ENCODE measurements around the gene HPD.
A peak's percentile ranks its signal among the peaks of the same experiment; 100 is the strongest.

HPD gene

GRCh38 chr12:121810234-121810817 is 48.3 kb downstream of the HPD start:
- no peak for DNase-seq

- DNase-seq = no peak
Measured at GRCh38 chr12:121809712-121810116, 48.9 kb downstream of the HPD start.

- DNase-seq = no peak
Measured at GRCh38 chr12:121808623-121809022, 50.0 kb downstream of the HPD start.

- no peak for DNase-seq
Measured at GRCh38 chr12:121807642-121808347, 50.9 kb downstream of the HPD start.

- no peak for DNase-seq
Measured at GRCh38 chr12:121806546-121807423, 51.9 kb downstream of the HPD start.

- DNase-seq = no peak
Measured at GRCh38 chr12:121806009-121806545, 52.6 kb downstream of the HPD start.

- DNase-seq = no peak
Measured at GRCh38 chr12:121805171-121806008, 53.3 kb downstream of the HPD start.

- DNase-seq = no peak
Measured at GRCh38 chr12:121804417-121805111, 54.1 kb downstream of the HPD start.

- DNase-seq = no peak
Measured at GRCh38 chr12:121803861-121804416, 54.7 kb downstream of the HPD start, which contains the start of gene SETD1B. Gene SETD1B (plus strand): TSS chr12:121804009. CDS start chr12:121804738, 729 bp downstream.

- peak; percentile 44 for DNase-seq
Measured at GRCh38 chr12:121802843-121803698, 55.6 kb downstream of the HPD start.

- no peak for DNase-seq
Measured at GRCh38 chr12:121802485-121802842, 56.2 kb downstream of the HPD start.

GRCh38 chr12:121801595-121802484 is 56.8 kb downstream of the HPD start:
- DNase-seq = no peak

- no peak for DNase-seq
Measured at GRCh38 chr12:121800694-121801594, 57.7 kb downstream of the HPD start.

GRCh38 chr12:121799842-121800693 is 58.6 kb downstream of the HPD start:
- DNase-seq = no peak

- DNase-seq = no peak
Measured at GRCh38 chr12:121799156-121799841, 59.4 kb downstream of the HPD start.

- no peak for DNase-seq
Measured at GRCh38 chr12:121798787-121799155, 59.9 kb downstream of the HPD start.

All from cortex of kidney (tissue), 1 donor.